Measurements from ENCODE around the gene STH.
"Not testable (repeated sequence)": the region's sequence is repeated elsewhere in the genome, so short reads cannot be mapped to it uniquely, and the experiment has no call there.

Gene STH

DNA sequence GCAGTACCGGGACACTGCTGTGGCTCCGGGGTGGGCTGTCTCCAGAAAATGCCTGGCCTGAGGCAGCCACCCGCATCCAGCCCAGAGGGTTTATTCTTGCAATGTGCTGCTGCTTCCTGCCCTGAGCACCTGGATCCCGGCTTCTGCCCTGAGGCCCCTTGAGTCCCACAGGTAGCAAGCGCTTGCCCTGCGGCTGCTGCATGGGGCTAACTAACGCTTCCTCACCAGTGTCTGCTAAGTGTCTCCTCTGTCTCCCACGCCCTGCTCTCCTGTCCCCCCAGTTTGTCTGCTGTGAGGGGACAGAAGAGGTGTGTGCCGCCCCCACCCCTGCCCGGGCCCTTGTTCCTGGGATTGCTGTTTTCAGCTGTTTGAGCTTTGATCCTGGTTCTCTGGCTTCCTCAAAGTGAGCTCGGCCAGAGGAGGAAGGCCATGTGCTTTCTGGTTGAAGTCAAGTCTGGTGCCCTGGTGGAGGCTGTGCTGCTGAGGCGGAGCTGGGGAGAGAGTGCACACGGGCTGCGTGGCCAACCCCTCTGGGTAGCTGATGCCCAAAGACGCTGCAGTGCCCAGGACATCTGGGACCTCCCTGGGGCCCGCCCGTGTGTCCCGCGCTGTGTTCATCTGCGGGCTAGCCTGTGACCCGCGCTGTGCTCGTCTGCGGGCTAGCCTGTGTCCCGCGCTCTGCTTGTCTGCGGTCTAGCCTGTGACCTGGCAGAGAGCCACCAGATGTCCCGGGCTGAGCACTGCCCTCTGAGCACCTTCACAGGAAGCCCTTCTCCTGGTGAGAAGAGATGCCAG, 12.9 kb downstream of the STH start:
- no peak for DNase-seq (ENCODE audit: low spot score)
- in situ Hi-C loops (cut with MboI; ENCODE audit: low sequenced_read_pairs, unreplicated experiment), result no loop called here
- TF ChIP-seq, protein P1, sequence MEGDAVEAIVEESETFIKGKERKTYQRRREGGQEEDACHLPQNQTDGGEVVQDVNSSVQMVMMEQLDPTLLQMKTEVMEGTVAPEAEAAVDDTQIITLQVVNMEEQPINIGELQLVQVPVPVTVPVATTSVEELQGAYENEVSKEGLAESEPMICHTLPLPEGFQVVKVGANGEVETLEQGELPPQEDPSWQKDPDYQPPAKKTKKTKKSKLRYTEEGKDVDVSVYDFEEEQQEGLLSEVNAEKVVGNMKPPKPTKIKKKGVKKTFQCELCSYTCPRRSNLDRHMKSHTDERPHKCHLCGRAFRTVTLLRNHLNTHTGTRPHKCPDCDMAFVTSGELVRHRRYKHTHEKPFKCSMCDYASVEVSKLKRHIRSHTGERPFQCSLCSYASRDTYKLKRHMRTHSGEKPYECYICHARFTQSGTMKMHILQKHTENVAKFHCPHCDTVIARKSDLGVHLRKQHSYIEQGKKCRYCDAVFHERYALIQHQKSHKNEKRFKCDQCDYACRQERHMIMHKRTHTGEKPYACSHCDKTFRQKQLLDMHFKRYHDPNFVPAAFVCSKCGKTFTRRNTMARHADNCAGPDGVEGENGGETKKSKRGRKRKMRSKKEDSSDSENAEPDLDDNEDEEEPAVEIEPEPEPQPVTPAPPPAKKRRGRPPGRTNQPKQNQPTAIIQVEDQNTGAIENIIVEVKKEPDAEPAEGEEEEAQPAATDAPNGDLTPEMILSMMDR (IDR thresholded peaks at IDR 0.05; ENCODE audit: borderline replicate concordance, control extremely low read depth, extremely low read depth, insufficient read depth, missing control alignments), result no peak

DNA sequence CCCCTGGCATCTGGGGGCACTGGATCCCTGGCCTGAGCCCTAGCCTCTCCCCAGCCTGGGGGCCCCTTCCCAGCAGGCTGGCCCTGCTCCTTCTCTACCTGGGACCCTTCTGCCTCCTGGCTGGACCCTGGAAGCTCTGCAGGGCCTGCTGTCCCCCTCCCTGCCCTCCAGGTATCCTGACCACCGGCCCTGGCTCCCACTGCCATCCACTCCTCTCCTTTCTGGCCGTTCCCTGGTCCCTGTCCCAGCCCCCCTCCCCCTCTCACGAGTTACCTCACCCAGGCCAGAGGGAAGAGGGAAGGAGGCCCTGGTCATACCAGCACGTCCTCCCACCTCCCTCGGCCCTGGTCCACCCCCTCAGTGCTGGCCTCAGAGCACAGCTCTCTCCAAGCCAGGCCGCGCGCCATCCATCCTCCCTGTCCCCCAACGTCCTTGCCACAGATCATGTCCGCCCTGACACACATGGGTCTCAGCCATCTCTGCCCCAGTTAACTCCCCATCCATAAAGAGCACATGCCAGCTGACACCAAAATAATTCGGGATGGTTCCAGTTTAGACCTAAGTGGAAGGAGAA, 13.5 kb downstream of the STH start:
- no peak for DNase-seq (ENCODE audit: low spot score)
- in situ Hi-C loops (cut with MboI; ENCODE audit: low sequenced_read_pairs, unreplicated experiment), result no loop called here
- TF ChIP-seq, protein P1 (IDR thresholded peaks at IDR 0.05; ENCODE audit: borderline replicate concordance, control extremely low read depth, extremely low read depth, insufficient read depth, missing control alignments), result no peak

DNA sequence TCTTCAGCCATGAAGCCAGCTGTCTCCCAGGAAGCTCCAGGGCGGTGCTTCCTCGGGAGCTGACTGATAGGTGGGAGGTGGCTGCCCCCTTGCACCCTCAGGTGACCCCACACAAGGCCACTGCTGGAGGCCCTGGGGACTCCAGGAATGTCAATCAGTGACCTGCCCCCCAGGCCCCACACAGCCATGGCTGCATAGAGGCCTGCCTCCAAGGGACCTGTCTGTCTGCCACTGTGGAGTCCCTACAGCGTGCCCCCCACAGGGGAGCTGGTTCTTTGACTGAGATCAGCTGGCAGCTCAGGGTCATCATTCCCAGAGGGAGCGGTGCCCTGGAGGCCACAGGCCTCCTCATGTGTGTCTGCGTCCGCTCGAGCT, 14.1 kb downstream of the STH start:
- DNase-seq (ENCODE audit: low spot score), result no peak
- in situ Hi-C loops (cut with MboI; ENCODE audit: low sequenced_read_pairs, unreplicated experiment), result no loop called here
- TF ChIP-seq, protein P1 (IDR thresholded peaks at IDR 0.05; ENCODE audit: borderline replicate concordance, control extremely low read depth, extremely low read depth, insufficient read depth, missing control alignments), result no peak

DNA sequence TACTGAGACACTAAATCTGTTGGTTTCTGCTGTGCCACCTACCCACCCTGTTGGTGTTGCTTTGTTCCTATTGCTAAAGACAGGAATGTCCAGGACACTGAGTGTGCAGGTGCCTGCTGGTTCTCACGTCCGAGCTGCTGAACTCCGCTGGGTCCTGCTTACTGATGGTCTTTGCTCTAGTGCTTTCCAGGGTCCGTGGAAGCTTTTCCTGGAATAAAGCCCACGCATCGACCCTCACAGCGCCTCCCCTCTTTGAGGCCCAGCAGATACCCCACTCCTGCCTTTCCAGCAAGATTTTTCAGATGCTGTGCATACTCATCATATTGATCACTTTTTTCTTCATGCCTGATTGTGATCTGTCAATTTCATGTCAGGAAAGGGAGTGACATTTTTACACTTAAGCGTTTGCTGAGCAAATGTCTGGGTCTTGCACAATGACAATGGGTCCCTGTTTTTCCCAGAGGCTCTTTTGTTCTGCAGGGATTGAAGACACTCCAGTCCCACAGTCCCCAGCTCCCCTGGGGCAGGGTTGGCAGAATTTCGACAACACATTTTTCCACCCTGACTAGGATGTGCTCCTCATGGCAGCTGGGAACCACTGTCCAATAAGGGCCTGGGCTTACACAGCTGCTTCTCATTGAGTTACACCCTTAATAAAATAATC, 14.6 kb downstream of the STH start:
- DNase-seq (ENCODE audit: low spot score), result no peak
- in situ Hi-C loops (cut with MboI; ENCODE audit: low sequenced_read_pairs, unreplicated experiment), result no loop called here

DNA sequence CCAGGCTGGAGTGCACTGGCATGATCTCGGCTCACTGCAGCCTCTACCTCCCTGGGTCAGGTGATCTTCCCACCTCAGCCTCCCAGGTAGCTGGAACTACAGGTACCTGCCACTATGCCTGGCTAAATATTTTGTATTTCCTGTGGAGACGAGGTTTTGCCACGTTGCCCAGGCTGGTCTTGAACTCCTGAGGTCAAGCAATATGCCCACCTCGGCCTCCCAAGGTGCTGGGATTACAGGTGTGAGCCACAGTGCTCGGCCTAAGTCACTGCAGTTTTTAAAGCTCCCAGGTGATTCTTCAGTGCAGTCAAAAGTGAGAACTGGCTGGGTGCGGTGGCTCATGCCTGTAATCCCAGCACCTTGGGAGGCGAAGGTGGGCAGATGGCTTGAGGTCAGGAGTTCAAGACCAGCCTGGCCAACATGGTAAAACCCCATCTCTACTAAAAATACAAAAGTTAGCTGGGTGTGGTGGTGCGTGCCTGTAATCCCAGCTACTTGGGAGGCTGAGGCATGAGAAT, 20.4 kb downstream of the STH start:
- DNase-seq (ENCODE audit: low spot score); in situ Hi-C loops (cut with MboI; ENCODE audit: low sequenced_read_pairs, unreplicated experiment): not testable (repeated sequence)

More for the DNA sequence above, 14.6 kb downstream of the STH start:
- TF ChIP-seq, protein P1 (IDR thresholded peaks at IDR 0.05; ENCODE audit: borderline replicate concordance, control extremely low read depth, extremely low read depth, insufficient read depth, missing control alignments), result no peak

DNA sequence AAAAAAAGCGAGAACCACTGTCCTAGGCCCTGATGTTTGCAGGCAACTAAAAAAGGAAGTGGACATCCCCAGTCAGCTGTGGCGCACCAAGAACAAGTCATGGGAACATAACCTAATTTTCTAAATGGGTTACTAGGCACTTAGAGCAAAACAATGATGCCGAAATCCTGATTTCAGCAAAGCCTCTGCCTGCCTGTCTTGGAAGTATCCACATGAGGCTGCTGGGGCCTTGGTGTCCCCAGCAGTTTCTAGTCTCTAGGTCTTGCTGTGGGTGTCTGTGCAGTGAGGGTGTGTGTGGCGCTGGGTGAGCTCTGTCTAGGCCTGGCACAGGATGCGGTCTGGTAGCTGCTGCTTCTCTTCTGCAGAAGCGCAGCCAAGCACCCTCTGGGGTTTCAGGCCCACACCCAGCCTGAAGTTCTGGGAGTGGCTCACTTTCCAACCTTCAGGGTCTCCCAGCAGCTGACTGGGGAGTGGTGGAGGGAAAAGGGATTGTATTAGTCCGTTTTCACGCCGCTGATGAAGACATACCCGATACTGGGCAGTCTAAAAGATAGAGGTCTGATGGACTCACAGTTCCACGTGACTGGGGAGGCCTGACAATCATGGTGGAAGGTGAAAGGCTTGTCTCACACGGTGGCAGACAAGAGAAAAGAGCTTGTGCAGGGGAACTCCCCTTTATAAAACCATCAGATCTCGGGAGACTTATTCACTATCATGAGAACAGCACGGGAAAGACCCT, 21.1 kb downstream of the STH start:
- in situ Hi-C loops (cut with MboI; ENCODE audit: low sequenced_read_pairs, unreplicated experiment), result no loop called here
- DNase-seq (ENCODE audit: low spot score), result peak; percentile 62
- TF ChIP-seq, protein P1 (IDR thresholded peaks at IDR 0.05; ENCODE audit: borderline replicate concordance, control extremely low read depth, extremely low read depth, insufficient read depth, missing control alignments), result no peak

Data from GM13976 (cell line).